OCI-LY7 (cell line): ENCODE measurements around the gene HS3ST3A1. TPM values are rescaled to one million over a fixed set of nuclear protein-coding genes. Genes with fewer than 3 reads are reported as not detected.

ENCODE experiments used
- BruUV-seq: library from RNA; stranded (reverse); fragments of 400-500 nt; replicated peaks from 2 replicates; lab custom pipeline; 2021; lab: Mats Ljungman, UMichigan
- CTCF ChIA-PET: fragments of 300-600 bp; sonication (Branson Sonifier 250); formaldehyde crosslinking; loops from one replicate; lab custom pipeline; 2022; ENCODE audit warnings: antibody characterized with exemption; ENCODE audit not compliant: unreplicated experiment; lab: Charles Lee
- POLR2A ChIA-PET: fragments of 300-600 bp; sonication (Branson Sonifier 250); formaldehyde crosslinking; loops from one replicate; lab custom pipeline; 2022; ENCODE audit warnings: antibody characterized with exemption; lab: Charles Lee
- DNase-seq: peaks from one replicate; pipeline ENCODE4 v3.0.0-alpha.2; 2015; ENCODE audit warnings: low spot score
- H2AFZ ChIP-seq: fragments of 200-600 bp; sonication (generic), shearing (Covaris generic); 2 replicates; pipeline ENCODE4 v1.6.1; 2014; ENCODE audit warnings: mild to moderate bottlenecking, antibody characterized with exemption, low read length, moderate library complexity
- H3K27ac ChIP-seq: fragments of 200-600 bp; sonication (generic); 2 replicates; pipeline ENCODE4 v1.5.1; 2014; ENCODE audit warnings: mixed run types, low read depth, mild to moderate bottlenecking, moderate library complexity, low read length, inconsistent platforms; ENCODE audit not compliant: poor library complexity, severe bottlenecking
- H3K36me3 ChIP-seq: fragments of 200-600 bp; sonication (generic); 2 replicates; pipeline ENCODE4 v1.6.1; 2014; ENCODE audit warnings: mild to moderate bottlenecking, antibody characterized with exemption, low read length, moderate library complexity, mixed read lengths; ENCODE audit not compliant: insufficient read depth
- H3K4me1 ChIP-seq: fragments of 200-600 bp; sonication (generic); 2 replicates; pipeline ENCODE4 v1.5.1; 2014; ENCODE audit warnings: mild to moderate bottlenecking, low read length; ENCODE audit not compliant: insufficient read depth, poor library complexity, severe bottlenecking
- H3K4me2 ChIP-seq: fragments of 200-600 bp; sonication (generic); 2 replicates; pipeline ENCODE4 v1.6.1; 2014; ENCODE audit warnings: mild to moderate bottlenecking, low read length
- H3K4me3 ChIP-seq: fragments of 200-600 bp; sonication (generic); 2 replicates; pipeline ENCODE4 v1.5.1; 2014; ENCODE audit warnings: mild to moderate bottlenecking, low read depth, low read length; ENCODE audit not compliant: poor library complexity, severe bottlenecking
- H3K79me2 ChIP-seq: fragments of 200-600 bp; sonication (generic); 2 replicates; pipeline ENCODE4 v1.6.1; 2016; ENCODE audit warnings: low read depth, mild to moderate bottlenecking, low read length, moderate library complexity, mixed read lengths; ENCODE audit not compliant: insufficient read depth
- H3K9me2 ChIP-seq: fragments of 200-600 bp; sonication (generic); 2 replicates; pipeline ENCODE4 v1.6.1; 2016; ENCODE audit warnings: mild to moderate bottlenecking, low read length, mixed read lengths; ENCODE audit not compliant: insufficient read depth
- H3K9me3 ChIP-seq: fragments of 200-600 bp; sonication (generic); 2 replicates; pipeline ENCODE4 v1.6.1; 2014; ENCODE audit warnings: mild to moderate bottlenecking, mixed run types, low read length, mixed read lengths
- H4K20me1 ChIP-seq: fragments of 200-600 bp; sonication (generic); 2 replicates; pipeline ENCODE4 v1.6.1; 2014; ENCODE audit warnings: mild to moderate bottlenecking, antibody characterized with exemption, low read length, moderate library complexity, mixed read lengths; ENCODE audit not compliant: insufficient read depth
- CTCF ChIP-seq: fragments of 200-600 bp; sonication (generic); conservative IDR thresholded peaks from 2 replicates; pipeline ENCODE4 v1.5.1; 2014; ENCODE audit warnings: mild to moderate bottlenecking, antibody characterized with exemption, low read length, moderate library complexity, mixed read lengths
- EZH2phosphoT487 ChIP-seq: fragments of 200-600 bp; sonication (generic); IDR thresholded peaks from 2 replicates; pipeline ENCODE4 v1.6.1; 2018; ENCODE audit warnings: low read depth, borderline replicate concordance, mild to moderate bottlenecking, mixed run types, antibody characterized with exemption, low read length, moderate library complexity, mixed read lengths
- intact Hi-C: fragments of 100-400 bp; cut with micrococcal nuclease; formaldehyde crosslinking; loops from one replicate; pipeline ENCODE4 v1.10.0; 2022; ENCODE audit not compliant: unreplicated experiment
- total RNA-seq, 2 experiments: library from RNA; depleted of rRNA in 1 of 2; stranded (reverse); fragments of >200 nt in 1 of 2; shearing (Covaris generic) in 1 of 2; gene quantifications; 2 replicates each; pipeline ENCODE4 v1.2.3, GENCODE V29; 2014 to 2022

HS3ST3A1 gene
- total RNA-seq, 2 experiments from 2014 or later = 0.72 TPM; not detected in 1

GRCh38 chr17:13647543-13648021, 45.9 kb upstream of the HS3ST3A1 start:
- no peaks in the 10 kb centered on the region for H4K20me1 ChIP-seq
- BruUV-seq = no TSS peak
- H3K4me1 ChIP-seq = no peaks in the 10 kb centered on the region
- no peak overlapping the region for H2AFZ ChIP-seq
- POLR2A ChIA-PET = no interaction called here
- H3K9me2 ChIP-seq = no peaks in the 10 kb centered on the region
- intact Hi-C loops = no loop called here
- H3K79me2 ChIP-seq = no peaks in the 10 kb centered on the region
- no peak for TF ChIP-seq EZH2phosphoT487
- no peak for TF ChIP-seq CTCF
- no peak overlapping the region for H3K4me2 ChIP-seq
- no peak for DNase-seq
- H3K9me3 ChIP-seq = no peaks in the 10 kb centered on the region
- H3K36me3 ChIP-seq = no peaks in the 10 kb centered on the region
- no peak overlapping the region for H3K4me3 ChIP-seq
- CTCF ChIA-PET = no interaction called here
- H3K27ac ChIP-seq = no peak overlapping the region

GRCh38 chr17:13646969-13647542, 45.3 kb upstream of the HS3ST3A1 start:
- intact Hi-C loops = no loop called here
- DNase-seq = no peak
- Histone ChIP-seq H2AFZ (no peak overlapping the region), H3K36me3 (no peaks in the 10 kb centered on the region), H3K27ac (no peak overlapping the region), H4K20me1 (no peaks in the 10 kb centered on the region), H3K79me2 (no peaks in the 10 kb centered on the region), H3K9me3 (no peaks in the 10 kb centered on the region), H3K4me2 (no peak overlapping the region), H3K4me3 (no peak overlapping the region), H3K4me1 (no peaks in the 10 kb centered on the region), H3K9me2 (no peaks in the 10 kb centered on the region)
- BruUV-seq = no TSS peak
- POLR2A ChIA-PET = no interaction called here
- TF ChIP-seq EZH2phosphoT487 (no peak), CTCF (no peak)
- CTCF ChIA-PET = no interaction called here

- no TSS peak for BruUV-seq
- Histone ChIP-seq H3K9me3 (no peaks in the 10 kb centered on the region), H2AFZ (no peak overlapping the region), H3K9me2 (no peaks in the 10 kb centered on the region), H3K79me2 (no peaks in the 10 kb centered on the region), H3K4me2 (no peak overlapping the region), H3K4me3 (no peak overlapping the region), H3K27ac (no peak overlapping the region), H4K20me1 (no peaks in the 10 kb centered on the region), H3K36me3 (no peaks in the 10 kb centered on the region), H3K4me1 (no peaks in the 10 kb centered on the region)
- TF ChIP-seq CTCF (no peak), EZH2phosphoT487 (no peak)
- DNase-seq = no peak
- intact Hi-C loops = no loop called here
- CTCF ChIA-PET = no interaction called here
- POLR2A ChIA-PET = no interaction called here
Observed at GRCh38 chr17:13646411-13646810, 44.7 kb upstream of the HS3ST3A1 start.
